Hematopoietic multipotent progenitor cell treated with erythropoietin and hydrocortisone succinate and interleukin-3 and kit ligand, for 8 days (in vitro differentiated cells): ENCODE measurements around the gene ACTMAP.
A peak's percentile ranks its signal among the peaks of the same experiment; 100 is the strongest.

Experiments
- DNase-seq: peaks from one replicate; pipeline ENCODE4 v3.0.0-alpha.2; 2015

The ACTMAP gene

DNA sequence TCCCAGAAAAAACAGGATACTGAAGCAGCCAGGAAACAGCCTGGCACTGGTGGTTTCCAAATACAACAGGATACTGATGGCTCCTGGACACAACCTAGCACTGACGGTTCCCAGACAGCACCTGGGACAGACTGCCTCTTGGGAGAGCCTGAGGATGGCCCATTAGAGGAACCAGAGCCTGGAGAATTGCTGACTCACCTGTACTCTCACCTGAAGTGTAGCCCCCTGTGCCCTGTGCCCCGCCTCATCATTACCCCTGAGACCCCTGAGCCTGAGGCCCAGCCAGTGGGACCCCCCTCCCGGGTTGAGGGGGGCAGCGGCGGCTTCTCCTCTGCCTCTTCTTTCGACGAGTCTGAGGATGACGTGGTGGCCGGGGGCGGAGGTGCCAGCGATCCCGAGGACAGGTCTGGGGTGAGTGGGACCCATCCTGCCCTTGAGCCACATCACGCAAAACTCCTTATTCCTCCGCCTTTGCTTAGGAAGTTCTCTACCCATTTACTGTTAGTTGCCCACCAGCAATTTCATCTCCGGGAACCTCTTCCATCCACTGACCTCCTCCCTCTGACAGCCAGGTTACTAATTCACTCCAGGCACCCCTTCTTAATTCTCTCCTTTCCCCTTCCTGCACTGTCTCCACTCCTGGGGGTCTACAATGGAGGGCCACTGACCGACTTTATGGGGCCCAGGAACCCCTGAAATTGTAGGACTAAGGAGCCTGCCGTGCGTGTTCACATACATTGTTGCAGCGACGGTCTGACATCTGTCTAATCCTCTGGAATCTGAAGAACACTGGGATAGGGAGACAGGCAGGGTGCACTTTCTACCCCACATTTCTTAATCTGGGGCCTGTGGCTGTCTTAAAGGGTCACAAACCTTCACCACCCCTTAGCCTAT, 32.1 kb downstream of the ACTMAP start:
- peak; percentile 7 for DNase-seq

DNA sequence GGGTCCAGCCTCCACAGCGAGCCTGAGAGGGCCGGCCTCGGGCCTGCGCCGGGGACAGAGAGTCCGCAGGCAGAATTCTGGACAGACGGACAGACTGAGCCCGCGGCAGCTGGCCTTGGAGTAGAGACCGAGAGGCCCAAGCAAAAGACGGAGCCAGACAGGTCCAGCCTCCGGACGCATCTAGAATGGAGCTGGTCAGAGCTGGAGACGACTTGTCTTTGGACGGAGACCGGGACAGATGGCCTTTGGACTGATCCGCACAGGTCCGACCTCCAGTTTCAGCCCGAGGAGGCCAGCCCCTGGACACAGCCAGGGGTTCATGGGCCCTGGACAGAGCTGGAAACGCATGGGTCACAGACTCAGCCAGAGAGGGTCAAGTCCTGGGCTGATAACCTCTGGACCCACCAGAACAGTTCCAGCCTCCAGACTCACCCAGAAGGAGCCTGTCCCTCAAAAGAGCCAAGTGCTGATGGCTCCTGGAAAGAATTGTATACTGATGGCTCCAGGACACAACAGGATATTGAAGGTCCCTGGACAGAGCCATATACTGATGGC, 32.9 kb downstream of the ACTMAP start:
- peak; percentile 8 for DNase-seq

GRCh38 chr19:40716482-40717324, 33.6 kb downstream of the ACTMAP start, which contains the start of the genes COQ8B and ITPKC:
COQ8B (minus strand) TSS chr19:40716886; CDS start chr19:40714632, 2,254 bp downstream.
ITPKC (plus strand) TSS chr19:40717112; CDS start chr19:40717136, 24 bp downstream.
- peak; percentile 98 for DNase-seq

DNA sequence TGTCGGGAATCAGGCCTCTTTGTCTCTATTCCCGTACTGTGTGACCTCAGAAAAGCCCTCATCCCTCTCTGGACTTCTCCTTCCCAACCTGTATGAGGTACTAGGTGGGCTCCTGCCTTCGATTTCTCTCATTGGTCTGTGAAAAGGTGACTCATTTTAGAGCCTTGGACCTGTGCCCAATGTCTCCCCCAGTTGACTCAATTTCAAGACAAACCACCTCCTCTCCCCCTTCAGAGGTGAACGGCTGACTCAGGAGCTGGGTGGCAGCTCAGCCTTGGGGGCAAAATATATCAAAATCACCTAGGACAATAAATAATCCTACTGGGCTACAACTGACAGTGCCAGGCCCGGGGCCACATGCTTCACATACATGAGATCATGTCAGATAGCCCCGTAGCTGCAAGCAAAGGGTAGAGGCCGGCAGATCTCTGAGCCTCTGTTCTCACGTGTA, 34.2 kb downstream of the ACTMAP start:
- DNase-seq = peak; percentile 62

DNA sequence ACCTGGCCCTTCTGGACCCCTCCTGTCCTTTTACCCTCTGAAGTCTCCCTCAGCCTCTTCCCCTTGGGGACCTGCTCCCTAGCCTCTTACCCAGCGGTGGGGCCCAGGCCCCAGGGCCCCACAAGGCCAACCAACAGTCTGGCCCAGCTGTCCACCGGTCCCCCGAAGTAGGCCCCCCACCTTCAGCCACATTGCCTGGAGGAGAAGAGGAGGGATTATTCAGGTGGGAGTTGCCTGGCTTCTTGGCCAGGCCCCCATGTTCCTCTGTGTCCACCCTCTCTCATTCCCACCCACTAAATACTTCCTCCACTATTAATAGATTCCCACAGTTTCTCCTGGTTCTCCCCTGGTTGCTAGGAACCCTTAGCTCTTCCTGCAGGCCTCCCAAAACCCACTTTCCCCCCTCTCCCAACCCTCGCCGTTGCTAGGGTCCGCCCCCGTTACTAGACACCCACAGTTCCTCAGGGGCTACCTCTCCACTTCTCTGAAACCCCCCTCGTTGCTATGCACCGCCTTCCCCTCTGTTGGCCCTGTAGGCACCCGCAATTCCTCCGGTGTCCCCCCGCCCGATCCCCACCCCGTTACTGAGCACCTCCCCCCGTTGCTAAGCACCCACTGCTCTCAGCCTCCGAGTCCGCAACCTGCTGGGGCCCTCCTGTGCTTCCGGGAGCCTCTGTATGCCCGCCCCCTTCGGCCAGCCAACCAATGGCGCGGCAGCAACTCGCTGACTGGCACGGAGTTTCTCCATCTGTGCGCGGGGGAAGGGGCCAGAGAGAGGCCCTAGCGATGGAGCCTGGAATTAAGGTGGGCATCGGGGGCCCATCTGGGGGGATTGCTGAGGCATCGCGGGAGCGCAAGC, 35.6 kb downstream of the ACTMAP start:
- DNase-seq = peak; percentile 91

GRCh38 chr19:40713939-40714338, 36.3 kb downstream of the ACTMAP start:
- no peak for DNase-seq

- no peak for DNase-seq
Observed at GRCh38 chr19:40709817-40710216, 40.5 kb downstream of the ACTMAP start.

DNA sequence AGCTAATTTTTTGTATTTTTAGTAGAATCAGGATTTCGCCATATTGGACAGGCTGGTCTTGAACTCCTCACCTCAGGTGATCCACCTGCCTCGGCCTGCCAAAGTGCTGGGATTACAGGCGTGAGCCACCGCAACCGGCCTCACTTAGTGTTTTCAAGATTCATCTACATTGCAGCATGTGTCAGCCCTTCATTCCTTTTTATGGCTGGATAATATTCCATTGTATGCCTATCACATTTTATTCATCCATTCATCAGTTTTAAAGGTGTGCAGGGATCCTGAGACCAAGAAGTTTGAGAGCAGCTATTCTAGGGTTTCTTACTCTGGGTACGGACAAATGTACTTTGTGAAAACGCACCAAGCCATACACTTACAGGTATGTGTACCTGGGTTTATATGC, 42.7 kb downstream of the ACTMAP start:
- DNase-seq = no peak

GRCh38 chr19:40705950-40706619, 44.2 kb downstream of the ACTMAP start:
- DNase-seq = no peak

- DNase-seq = no peak
Observed at GRCh38 chr19:40705362-40705651, 45.0 kb downstream of the ACTMAP start.

- DNase-seq = peak; percentile 6
Observed at GRCh38 chr19:40704491-40705361, 45.6 kb downstream of the ACTMAP start.

DNA sequence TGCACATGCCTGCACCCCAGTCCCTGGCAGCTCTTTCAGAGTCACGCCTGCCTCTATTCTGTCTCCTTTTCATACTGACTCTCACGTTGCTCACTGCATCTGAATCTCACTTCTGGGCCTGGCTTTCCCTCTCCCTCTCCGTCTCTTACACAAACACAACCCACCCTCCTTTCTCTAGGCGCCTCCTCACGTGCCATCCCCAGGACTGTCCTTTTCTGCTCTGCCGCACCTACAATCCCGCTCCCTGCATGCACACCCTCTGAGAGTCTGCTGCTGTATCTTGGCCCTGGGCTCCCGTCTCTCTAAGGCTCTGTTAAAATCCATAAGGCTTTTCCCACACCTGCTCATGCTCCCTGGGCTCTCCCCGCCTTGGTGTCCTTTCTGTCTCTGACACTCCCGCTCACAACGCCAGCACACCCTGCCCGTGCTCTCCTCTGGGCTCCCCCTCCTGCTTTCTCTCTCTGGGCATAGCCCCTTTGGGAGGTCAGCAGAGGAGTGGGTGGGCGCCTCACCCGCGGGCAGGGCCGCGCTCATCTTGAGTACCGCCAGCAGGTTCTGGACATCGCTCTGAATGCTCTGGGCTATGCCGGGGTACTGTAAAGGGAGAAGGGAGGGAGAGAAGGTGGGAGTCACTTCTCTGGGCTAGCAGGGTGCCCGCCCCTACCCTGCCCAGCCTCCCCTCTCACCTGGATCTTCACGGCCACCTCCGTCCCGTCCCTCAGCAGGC, 47.1 kb downstream of the ACTMAP start:
- no peak for DNase-seq

DNA sequence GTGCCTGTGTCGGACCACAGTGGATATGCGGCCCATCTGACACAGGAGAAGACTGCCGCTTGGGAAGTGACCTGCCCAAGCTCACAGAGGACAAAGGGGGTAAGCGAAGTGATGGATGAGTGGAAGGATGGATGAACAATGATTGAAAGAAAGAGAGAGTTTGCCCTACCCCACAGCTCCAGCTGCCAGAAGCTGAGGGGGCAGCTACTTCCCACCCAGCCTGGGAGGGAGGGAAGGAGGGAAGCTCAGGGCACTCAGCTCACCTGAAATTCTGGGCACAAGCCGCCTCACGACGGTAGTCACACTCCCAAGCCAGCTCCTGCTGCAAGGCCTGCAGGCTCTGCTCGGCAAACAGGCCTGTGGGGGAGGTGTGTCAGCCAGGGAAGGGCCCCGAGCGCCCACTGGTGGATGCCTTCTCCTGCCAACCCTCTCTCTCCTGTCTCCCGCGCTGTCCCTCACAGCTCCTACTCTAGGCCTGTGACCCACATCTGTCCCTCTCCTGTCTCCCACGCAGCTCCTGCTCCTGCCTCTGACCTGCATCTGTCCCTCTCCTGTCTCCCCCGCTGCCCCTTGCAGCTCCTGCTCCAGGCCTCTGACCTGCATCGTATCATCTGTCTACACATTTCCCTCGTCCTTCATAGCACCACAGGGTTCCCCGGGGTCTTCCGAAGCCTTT, 47.8 kb downstream of the ACTMAP start:
- DNase-seq = peak; percentile 24

DNA sequence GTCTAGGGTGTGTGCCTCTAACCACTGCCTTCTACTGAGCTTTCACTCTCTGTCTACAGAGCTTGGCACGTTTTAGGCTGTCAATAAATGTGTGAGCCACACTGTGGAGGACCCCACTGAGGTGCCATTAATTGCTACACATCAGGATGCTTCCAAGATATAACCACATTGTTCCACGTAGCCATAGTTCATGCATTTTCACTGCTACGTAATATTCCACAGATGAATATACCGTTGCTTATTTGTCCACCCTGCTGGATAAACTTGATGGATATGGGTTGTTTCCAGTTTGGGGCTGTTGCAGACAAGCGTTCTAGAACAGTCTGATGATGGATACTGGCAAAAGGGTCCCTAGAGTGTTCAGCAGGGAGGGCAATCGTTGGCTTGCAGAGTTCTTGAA, 48.5 kb downstream of the ACTMAP start:
- no peak for DNase-seq

GRCh38 chr19:40700083-40700482, 50.2 kb downstream of the ACTMAP start:
- DNase-seq = no peak

DNA sequence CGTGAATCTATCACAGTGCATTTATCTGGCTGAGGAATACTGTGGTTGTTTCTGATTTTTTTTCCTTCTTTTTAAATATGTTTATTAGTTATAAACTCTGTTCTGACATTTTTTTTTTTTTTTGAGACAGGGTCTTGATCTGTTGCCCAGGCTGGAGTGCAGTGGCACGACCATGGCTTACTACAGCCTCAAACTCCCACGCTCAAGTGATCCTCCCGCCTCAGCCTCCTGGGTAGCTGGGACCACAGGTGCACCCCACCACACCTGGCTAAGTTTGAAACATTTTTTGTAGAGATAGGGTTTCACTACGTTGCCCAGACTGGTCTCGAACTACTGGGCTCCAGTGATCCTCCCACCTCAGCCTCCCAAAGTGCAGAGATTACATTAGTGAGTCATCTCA, 53.3 kb downstream of the ACTMAP start:
- no peak for DNase-seq

GRCh38 chr19:40695881-40696280, 54.4 kb downstream of the ACTMAP start:
- no peak for DNase-seq

GRCh38 chr19:40693896-40694295, 56.4 kb downstream of the ACTMAP start:
- DNase-seq = no peak

DNA sequence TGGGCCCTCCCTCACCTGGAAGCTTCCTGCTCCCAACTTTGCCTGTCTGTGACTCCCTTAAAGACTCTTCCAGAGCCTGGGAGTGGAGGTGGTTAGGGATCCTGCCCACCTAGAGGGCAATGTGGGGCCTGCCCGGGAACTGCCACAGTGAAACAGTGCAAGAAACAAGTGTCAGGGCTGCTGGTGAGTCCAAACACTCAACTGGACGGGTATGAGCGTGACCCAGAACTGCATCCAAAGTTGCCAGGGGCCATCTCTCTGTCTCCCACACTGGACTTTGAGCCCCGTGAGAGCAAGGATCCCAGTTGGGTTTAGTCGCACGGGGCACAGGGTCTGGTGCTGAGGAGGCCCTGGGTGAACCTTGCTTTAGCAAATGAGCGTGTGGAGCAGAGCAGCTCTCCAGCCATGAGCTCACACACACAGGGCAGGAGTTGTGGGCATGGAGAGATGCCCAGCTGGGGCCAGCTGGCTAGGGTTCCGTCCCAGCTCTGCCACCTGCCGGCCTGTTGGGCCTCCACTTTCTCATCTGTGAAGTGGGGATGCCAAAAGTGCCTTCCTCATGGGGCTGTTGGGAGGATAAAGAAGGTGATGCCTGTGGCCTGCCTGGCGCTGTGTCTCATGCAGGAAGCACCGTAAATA, 57.0 kb downstream of the ACTMAP start:
- no peak for DNase-seq
